ENCODE results near the gene CDCA3. TPM values are rescaled to one million over a fixed set of nuclear protein-coding genes. Genes with fewer than 3 reads are reported as not detected.
"Not testable (repeated sequence)": the region's sequence is repeated elsewhere in the genome, so short reads cannot be mapped to it uniquely, and the experiment has no call there.

CDCA3 gene
- total RNA-seq, 4 donors from 2014 or later: 5.9 to 20.0 (median 12.8) TPM

- TF ChIP-seq, protein P1, sequence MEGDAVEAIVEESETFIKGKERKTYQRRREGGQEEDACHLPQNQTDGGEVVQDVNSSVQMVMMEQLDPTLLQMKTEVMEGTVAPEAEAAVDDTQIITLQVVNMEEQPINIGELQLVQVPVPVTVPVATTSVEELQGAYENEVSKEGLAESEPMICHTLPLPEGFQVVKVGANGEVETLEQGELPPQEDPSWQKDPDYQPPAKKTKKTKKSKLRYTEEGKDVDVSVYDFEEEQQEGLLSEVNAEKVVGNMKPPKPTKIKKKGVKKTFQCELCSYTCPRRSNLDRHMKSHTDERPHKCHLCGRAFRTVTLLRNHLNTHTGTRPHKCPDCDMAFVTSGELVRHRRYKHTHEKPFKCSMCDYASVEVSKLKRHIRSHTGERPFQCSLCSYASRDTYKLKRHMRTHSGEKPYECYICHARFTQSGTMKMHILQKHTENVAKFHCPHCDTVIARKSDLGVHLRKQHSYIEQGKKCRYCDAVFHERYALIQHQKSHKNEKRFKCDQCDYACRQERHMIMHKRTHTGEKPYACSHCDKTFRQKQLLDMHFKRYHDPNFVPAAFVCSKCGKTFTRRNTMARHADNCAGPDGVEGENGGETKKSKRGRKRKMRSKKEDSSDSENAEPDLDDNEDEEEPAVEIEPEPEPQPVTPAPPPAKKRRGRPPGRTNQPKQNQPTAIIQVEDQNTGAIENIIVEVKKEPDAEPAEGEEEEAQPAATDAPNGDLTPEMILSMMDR (IDR thresholded peaks at IDR 0.05): no peak
- 12 to 14% methylated on average over 7 to 14 of the region's 22 CpGs for WGBS, 2 donors
- Histone ChIP-seq H3K27ac (peak overlapping the region; percentile 94 to 100 (median 98)), H3K4me3 (peak overlapping the region; percentile 90 to 100 (median 96)), H3K9me3 (no peaks in the 10 kb centered on the region), H3K27me3 (no peaks in the 10 kb centered on the region), H3K36me3 (peaks cover 18 to 60% (median 19%) of the 10 kb centered on the region in 3 donors), H3K4me1 (peaks cover 35 to 62% (median 41%) of the 10 kb centered on the region in 3 donors)
- intact Hi-C loops (cut with DNase I): no loop called here
- DNase-seq: no peak
Measured at GRCh38 chr12:6868211-6869048, 17.3 kb upstream of the CDCA3 start.

- H3K9me3 ChIP-seq: no peaks in the 10 kb centered on the region
- H3K27me3 ChIP-seq: no peaks in the 10 kb centered on the region
- H3K27ac ChIP-seq: peak within 1 kb of the TSS; percentile 94 to 100 (median 98)
- WGBS, 2 donors: 0 to 2% methylated on average over 10 of the region's 86 CpGs
- peak within 1 kb of the TSS; percentile 90 to 100 (median 96) for H3K4me3 ChIP-seq
- intact Hi-C loops (cut with DNase I): no loop called here
- peaks cover 35 to 58% (median 39%) of the 10 kb centered on the region in 3 donors for H3K4me1 ChIP-seq
- DNase-seq: no peak
- peaks cover 18 to 68% (median 27%) of the 10 kb centered on the region in 3 donors for H3K36me3 ChIP-seq
- peak in 2 of 4 donors; percentile 97 for TF ChIP-seq POLR2A (IDR thresholded peaks at IDR 0.05)
- TF ChIP-seq, protein P1 (IDR thresholded peaks at IDR 0.05): peak in 2 of 6 experiments; percentile 1 to 11
Measured at GRCh38 chr12:6867413-6868210, 16.5 kb upstream of the CDCA3 start, which contains the start of gene TPI1. Gene TPI1 (plus strand): TSS chr12:6867531. CDS start chr12:6867567, 36 bp downstream.

DNA sequence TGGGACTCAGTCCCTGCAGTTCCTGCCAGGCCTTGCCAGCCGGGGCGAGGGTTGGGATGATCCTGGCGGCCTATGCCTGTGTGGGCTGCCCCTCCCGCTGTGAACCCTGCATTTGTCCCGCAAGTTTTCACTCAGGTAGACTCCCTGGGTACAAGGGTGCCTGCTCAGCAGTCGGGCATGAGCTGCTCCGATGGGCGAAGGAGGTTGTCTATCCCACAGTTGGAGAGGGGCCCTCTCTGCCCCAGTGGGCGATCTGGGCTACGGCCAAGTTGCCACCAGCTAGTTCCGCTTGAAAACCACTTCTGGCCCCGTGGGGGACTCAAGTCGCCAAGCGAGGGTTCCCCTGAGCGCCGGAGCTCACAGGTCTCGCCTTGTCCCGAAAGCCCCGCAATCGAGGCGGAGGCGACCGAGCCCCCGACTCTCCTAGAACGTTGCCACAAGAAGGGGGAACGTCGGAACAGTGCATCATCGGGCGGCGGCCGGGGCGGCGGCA is 15.9 kb upstream of the CDCA3 start:
- intact Hi-C loops (cut with DNase I): no loop called here
- 3% methylated on average over 5 of the region's 33 CpGs; no CpG with 5 or more reads in 1 of the 2 donors for WGBS, 2 donors
- H3K9me3 ChIP-seq: no peaks in the 10 kb centered on the region
- H3K4me1 ChIP-seq: peaks cover 32 to 51% (median 33%) of the 10 kb centered on the region in 3 donors
- H3K36me3 ChIP-seq: peaks cover 18 to 75% (median 30%) of the 10 kb centered on the region in 3 donors
- peak overlapping the region; percentile 90 to 100 (median 96) for H3K4me3 ChIP-seq
- peak; percentile 35 for DNase-seq
- H3K27ac ChIP-seq: peak overlapping the region; percentile 94 to 100 (median 98)
- no peaks in the 10 kb centered on the region for H3K27me3 ChIP-seq
- TF ChIP-seq, protein P1 (IDR thresholded peaks at IDR 0.05): no peak
- TF ChIP-seq POLR2A (IDR thresholded peaks at IDR 0.05): no peak

GRCh38 chr12:6866163-6866919 is 15.3 kb upstream of the CDCA3 start:
- peaks cover 19 to 78% (median 36%) of the 10 kb centered on the region in 3 donors for H3K36me3 ChIP-seq
- DNase-seq: no peak
- 61 to 78% methylated on average over 16 to 17 of the region's 19 CpGs for WGBS, 2 donors

GRCh38 chr12:6865307-6865706 is 14.2 kb upstream of the CDCA3 start:
- intact Hi-C loops (cut with DNase I); DNase-seq; H3K9me3 ChIP-seq; H3K27ac ChIP-seq; H3K27me3 ChIP-seq; H3K4me3 ChIP-seq: not testable (repeated sequence)
- Histone ChIP-seq H3K36me3 (peaks cover 28 to 78% (median 47%) of the 10 kb centered on the region in 3 donors), H3K4me1 (peaks cover 18 to 34% (median 25%) of the 10 kb centered on the region in 3 donors)
- WGBS, 2 donors: 84 to 100% methylated on average over 5 of the region's 5 CpGs

More at GRCh38 chr12:6866163-6866919, 15.3 kb upstream of the CDCA3 start:
- Histone ChIP-seq H3K4me3 (peak overlapping the region in 3 of 4 donors; percentile 90 to 100 (median 94)), H3K9me3 (no peaks in the 10 kb centered on the region), H3K4me1 (peaks cover 26 to 45% (median 26%) of the 10 kb centered on the region in 3 donors), H3K27ac (peak overlapping the region; percentile 94 to 100 (median 98)), H3K27me3 (no peaks in the 10 kb centered on the region)
- no peak for TF ChIP-seq POLR2A (IDR thresholded peaks at IDR 0.05)
- TF ChIP-seq, protein P1 (IDR thresholded peaks at IDR 0.05): no peak
- intact Hi-C loops (cut with DNase I): no loop called here

Data from esophagus squamous epithelium (tissue), 5 donors.